ENCODE results near the gene GRAMD2B.

GRAMD2B gene

DNA sequence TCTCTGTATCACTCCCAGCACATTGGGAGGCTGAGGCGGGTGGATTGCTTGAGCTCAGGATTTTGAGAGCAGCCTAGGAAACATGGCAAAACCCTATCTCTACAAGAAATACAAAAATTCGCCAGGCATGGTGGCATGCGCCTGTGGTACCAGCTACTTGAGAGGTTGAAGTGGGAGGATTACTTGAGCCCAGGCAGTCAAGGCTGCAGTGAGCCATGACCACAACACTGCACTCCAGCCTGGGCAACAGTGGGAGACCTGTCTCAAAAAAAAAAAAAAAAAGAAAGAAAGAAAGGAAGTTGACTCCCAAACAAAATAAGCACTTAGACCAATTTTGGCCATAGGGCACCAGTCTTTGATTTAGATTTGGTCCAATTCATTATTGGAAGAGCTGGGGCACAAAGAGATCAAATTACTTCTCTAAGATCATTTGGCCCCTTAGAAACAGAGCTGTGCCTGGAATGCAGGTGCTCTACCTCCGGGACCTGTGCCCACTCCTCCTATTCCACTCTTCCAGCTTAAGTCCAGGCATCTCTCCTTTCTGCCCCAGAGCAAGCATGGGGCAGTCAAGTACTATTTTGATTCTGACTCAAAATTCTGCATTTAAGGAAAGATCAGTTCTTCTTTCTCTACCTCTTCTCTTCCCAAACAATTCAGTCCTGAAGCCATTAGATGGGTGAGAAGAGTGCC lies 112.8 kb downstream of the GRAMD2B start:
- Mint-ChIP-seq H3K4me1 (ENCODE audit: low read depth) (no peaks in the 10 kb centered on the region), H3K9me3 (ENCODE audit: low read depth) (no peaks in the 10 kb centered on the region), H3K27ac (no peak overlapping the region), H3K27me3 (no peaks in the 10 kb centered on the region), H3K4me3 (no peak overlapping the region), H3K36me3 (no peaks in the 10 kb centered on the region)

DNA sequence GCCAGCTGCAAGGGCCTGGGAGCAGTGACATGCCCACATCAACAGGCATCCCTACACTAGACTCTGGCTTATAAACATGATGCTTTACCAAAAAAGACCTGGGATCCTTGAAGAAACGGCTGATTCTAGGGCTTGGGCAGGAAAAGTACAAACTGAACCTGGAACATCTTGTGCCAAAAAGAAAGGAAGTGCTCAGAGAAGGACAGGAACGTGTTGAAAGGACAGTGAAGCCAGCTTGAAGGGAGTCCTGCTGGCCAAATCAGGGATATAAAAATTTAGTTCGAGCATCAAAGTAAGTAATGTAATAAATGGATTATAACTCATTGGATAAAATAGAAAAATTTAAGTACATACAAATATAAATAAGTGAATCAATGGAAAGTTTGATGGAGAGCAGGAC lies 113.7 kb downstream of the GRAMD2B start:
- Mint-ChIP-seq H3K27ac (no peak overlapping the region), H3K27me3 (no peaks in the 10 kb centered on the region), H3K9me3 (ENCODE audit: low read depth) (no peaks in the 10 kb centered on the region), H3K4me3 (no peak overlapping the region), H3K36me3 (no peaks in the 10 kb centered on the region), H3K4me1 (ENCODE audit: low read depth) (no peaks in the 10 kb centered on the region)

GRCh38 chr5:126538579-126538978 lies 115.4 kb downstream of the GRAMD2B start:
- Mint-ChIP-seq H3K4me1 (ENCODE audit: low read depth) (no peaks in the 10 kb centered on the region), H3K36me3 (no peaks in the 10 kb centered on the region), H3K27me3 (no peaks in the 10 kb centered on the region), H3K9me3 (ENCODE audit: low read depth) (no peaks in the 10 kb centered on the region), H3K27ac (no peak overlapping the region), H3K4me3 (no peak overlapping the region)

DNA sequence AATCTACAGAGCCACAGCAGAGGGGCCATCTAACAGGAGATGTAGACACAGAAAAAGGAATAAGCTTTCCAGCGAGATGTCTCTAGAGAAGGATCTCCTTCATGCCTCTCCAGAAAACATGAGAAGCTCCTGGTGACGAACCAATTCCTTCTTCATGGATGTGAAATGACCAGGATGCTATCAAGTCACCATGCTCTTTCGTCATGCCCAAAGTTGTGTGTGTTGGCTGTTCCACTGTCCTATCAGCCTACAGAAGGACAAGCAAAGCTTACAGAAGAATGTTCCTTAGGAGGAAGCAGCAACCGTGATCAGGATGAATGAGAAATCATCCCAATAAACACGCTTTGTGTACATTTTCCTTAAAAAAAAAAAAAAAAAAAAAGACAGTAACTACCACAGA lies 117.4 kb downstream of the GRAMD2B start:
- Mint-ChIP-seq H3K4me3 (no peak overlapping the region), H3K9me3 (ENCODE audit: low read depth) (no peaks in the 10 kb centered on the region)

DNA sequence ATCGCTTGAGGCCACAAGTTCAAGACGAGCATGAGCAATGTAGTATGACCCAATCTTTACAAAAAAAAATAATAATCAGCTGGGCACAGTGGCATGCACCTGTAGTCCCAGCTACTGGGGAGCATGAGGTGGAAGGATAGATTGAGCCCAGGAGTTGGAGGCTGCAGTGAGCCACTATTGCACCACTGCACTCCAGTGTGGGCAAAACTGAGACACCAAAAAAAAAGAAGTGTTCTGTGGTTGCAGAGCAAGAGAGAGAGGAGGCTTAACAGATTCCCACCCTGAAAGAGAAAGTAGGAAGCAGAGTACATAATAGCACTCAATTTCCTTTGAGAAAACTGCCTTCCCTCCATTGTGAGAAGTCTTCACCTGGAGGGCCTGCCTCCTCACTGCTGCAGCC lies 119.2 kb downstream of the GRAMD2B start:
- Mint-ChIP-seq H3K4me1 (ENCODE audit: low read depth) (no peaks in the 10 kb centered on the region), H3K27ac (no peak overlapping the region), H3K4me3 (no peak overlapping the region), H3K9me3 (ENCODE audit: low read depth) (no peaks in the 10 kb centered on the region), H3K36me3 (no peaks in the 10 kb centered on the region), H3K27me3 (no peaks in the 10 kb centered on the region)

More for the DNA sequence above, 117.4 kb downstream of the GRAMD2B start:
- no peaks in the 10 kb centered on the region for H3K36me3 Mint-ChIP-seq
- H3K27me3 Mint-ChIP-seq: no peaks in the 10 kb centered on the region
- no peaks in the 10 kb centered on the region for H3K4me1 Mint-ChIP-seq (ENCODE audit: low read depth)
- H3K27ac Mint-ChIP-seq: no peak overlapping the region

DNA sequence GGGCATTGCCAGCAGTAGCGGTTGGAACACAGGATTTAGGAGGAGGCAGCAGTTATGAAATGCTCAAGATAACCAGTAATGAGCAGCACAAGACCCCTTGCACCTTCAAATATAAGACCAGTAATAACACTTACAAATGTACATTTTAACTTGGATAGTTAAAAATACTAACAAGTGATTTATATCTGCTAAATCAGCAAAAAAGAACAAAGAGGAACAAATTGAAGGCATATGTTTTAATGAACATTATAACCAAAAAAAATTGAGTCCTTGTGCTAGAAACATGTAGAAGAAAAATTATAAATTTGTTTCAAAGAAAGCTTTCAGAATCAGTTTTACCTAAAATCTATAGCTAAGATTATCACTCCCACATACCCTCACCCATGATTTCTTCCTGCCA lies 119.8 kb downstream of the GRAMD2B start:
- Mint-ChIP-seq H3K27me3 (no peaks in the 10 kb centered on the region), H3K36me3 (no peaks in the 10 kb centered on the region), H3K4me1 (ENCODE audit: low read depth) (no peaks in the 10 kb centered on the region), H3K27ac (no peak overlapping the region), H3K9me3 (ENCODE audit: low read depth) (no peaks in the 10 kb centered on the region), H3K4me3 (no peak overlapping the region)

GRCh38 chr5:126543660-126544059 lies 120.5 kb downstream of the GRAMD2B start:
- H3K27ac Mint-ChIP-seq: no peak overlapping the region
- no peaks in the 10 kb centered on the region for H3K9me3 Mint-ChIP-seq (ENCODE audit: low read depth)
- no peaks in the 10 kb centered on the region for H3K4me1 Mint-ChIP-seq (ENCODE audit: low read depth)
- H3K36me3 Mint-ChIP-seq: no peaks in the 10 kb centered on the region
- no peaks in the 10 kb centered on the region for H3K27me3 Mint-ChIP-seq
- no peak overlapping the region for H3K4me3 Mint-ChIP-seq
